Uterus (tissue), 4 donors: ENCODE results near the gene PGLYRP2. TPM values are rescaled to one million over a fixed set of nuclear protein-coding genes. Genes with fewer than 3 reads are reported as not detected.

Experiments used
- DNase-seq, 2 donors: peaks; one replicate each; pipeline ENCODE4 v3.0.0-alpha.2; 2019 to 2020
- H3K27ac ChIP-seq, 2 donors: fragments of 200-600 bp; sonication (generic); 1 replicate in 1 of 2; 2 replicates in 1 of 2; pipeline ENCODE4 v1.5.1; 2016 to 2018
- H3K27me3 ChIP-seq, 2 donors: fragments of 200-600 bp; sonication (generic); one replicate each; pipeline ENCODE4 v1.5.1; 2018 to 2019; ENCODE audit warnings: control low read depth in 1 of 2
- H3K36me3 ChIP-seq, 2 donors: fragments of 200-600 bp; sonication (generic); one replicate each; pipeline ENCODE4 v1.5.1; 2019; ENCODE audit warnings: control low read depth in 1 of 2
- H3K4me1 ChIP-seq, 2 donors: fragments of 200-600 bp; sonication (generic); one replicate each; pipeline ENCODE4 v1.5.1; 2018 to 2019; ENCODE audit warnings: control low read depth in 1 of 2
- H3K4me3 ChIP-seq, 2 donors: fragments of 200-600 bp; sonication (generic); 1 replicate in 1 of 2; 2 replicates in 1 of 2; pipeline ENCODE4 v1.5.1; 2018 to 2019; ENCODE audit warnings: mild to moderate bottlenecking in 1 of 2
- H3K9me3 ChIP-seq, 2 donors: fragments of 200-600 bp; sonication (generic); one replicate each; pipeline ENCODE4 v1.5.1; 2019; ENCODE audit warnings: control low read depth in 1 of 2
- POLR2A ChIP-seq, 2 donors: fragments of 450-650 bp; IDR thresholded peaks; one replicate each; pipeline ENCODE4 v1.6.1; 2016; ENCODE audit warnings: antibody characterized with exemption in 2 of 2, mild to moderate bottlenecking in 1 of 2, moderate library complexity in 1 of 2
- intact Hi-C: fragments of 100-400 bp; cut with DNase I; formaldehyde crosslinking; loops from one replicate; pipeline ENCODE4 v1.15.1; 2023; ENCODE audit warnings: low total_unique reads
- total RNA-seq, 4 donors: library from RNA; depleted of rRNA in 3 of 4; stranded (reverse); fragments of >200 nt in 3 of 4; gene quantifications; one replicate each; pipeline versions ENCODE4 v1.1.0 to v1.2.4, GENCODE V29; 2014 to 2023
- TF ChIP-seq, protein P1 (sequence below), 4 experiments: fragments of 200-600 bp in 2 of 4; fragments of 450-650 bp in 2 of 4; sonication (generic) in 2 of 4; IDR thresholded peaks; one replicate each; pipeline ENCODE4 v1.5.1; 2016 to 2019; ENCODE audit warnings: antibody characterized with exemption in 4 of 4, mild to moderate bottlenecking in 2 of 4, moderate library complexity in 1 of 4
- donor health status: DM: yes; HTN: yes; CAD: no.

The PGLYRP2 gene, protein sequence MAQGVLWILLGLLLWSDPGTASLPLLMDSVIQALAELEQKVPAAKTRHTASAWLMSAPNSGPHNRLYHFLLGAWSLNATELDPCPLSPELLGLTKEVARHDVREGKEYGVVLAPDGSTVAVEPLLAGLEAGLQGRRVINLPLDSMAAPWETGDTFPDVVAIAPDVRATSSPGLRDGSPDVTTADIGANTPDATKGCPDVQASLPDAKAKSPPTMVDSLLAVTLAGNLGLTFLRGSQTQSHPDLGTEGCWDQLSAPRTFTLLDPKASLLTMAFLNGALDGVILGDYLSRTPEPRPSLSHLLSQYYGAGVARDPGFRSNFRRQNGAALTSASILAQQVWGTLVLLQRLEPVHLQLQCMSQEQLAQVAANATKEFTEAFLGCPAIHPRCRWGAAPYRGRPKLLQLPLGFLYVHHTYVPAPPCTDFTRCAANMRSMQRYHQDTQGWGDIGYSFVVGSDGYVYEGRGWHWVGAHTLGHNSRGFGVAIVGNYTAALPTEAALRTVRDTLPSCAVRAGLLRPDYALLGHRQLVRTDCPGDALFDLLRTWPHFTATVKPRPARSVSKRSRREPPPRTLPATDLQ
- not detected for total RNA-seq

DNA sequence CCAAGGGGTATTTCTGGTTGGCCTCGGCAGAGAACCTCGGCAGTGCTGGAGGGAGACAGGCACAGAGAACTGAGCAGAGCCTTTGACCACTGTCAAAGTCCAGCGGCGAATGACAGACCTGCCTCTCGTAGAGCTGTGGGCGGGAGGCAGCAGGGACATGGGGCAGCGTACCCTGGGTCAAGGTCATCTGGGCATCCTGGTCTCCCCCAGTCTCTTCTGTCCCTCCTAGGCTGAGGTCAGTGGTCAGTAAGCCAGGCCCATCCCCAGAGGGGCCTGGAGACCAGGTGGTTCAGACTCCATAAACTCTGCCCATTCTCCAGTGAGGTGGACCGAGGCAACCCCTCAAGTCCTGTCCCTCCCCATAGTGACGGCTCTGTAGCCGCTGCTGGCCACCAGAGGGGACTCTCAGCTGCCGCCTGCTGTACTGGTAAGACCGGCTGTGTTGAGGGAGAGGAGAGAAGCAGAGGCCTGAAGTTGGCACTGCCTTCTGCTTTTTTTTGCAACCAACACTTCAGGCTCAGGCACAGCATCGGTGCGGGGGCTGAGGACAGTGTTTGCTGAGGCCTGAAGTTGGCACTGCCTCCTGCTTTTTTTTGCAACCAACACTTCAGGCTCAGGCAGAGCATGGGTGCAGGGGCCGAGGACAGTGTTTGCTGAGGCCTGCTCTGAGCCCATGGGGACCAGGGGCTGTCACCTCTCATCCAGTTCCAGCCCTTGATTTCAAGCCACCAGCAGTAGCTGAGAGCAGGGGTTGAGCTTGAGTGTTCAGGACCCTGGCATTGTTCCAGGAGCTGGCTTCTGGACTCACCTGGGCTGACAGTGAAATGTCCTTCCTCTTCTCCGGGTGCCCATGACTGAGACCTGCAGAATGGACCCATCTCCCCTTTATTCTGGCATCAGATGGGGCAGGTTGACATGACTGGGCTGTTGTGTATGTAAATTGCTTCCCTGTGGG is at the start of gene PGLYRP2:
TSS of gene PGLYRP2 (minus strand) at position 111 of the 955 bp plus-strand sequence. CDS start 130 bp downstream, outside the sequence.
- no peak within 1 kb of the TSS for H3K27ac ChIP-seq
- intact Hi-C loops: no loop called here

DNA sequence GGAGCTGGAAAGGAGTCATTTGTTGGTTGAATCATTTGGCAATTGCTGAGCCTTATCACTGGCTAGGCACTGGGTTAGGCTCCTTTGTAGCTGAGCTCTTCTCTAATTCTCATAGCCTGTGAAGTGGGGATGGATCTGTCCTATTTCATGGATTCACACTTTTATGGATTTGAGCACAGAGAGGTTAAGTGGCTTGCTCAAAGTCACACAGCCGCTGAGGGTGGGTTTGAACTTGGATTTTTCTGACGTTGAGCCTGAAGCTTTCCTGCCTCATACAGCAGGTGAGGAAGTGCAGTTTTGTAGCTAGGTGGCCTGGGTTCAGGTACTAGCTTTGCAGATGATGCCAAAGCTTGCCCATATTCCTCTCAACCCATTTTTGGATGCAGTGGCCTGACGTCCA is 48.4 kb upstream of the PGLYRP2 start:
- no peak overlapping the region for H3K27ac ChIP-seq
- no peak for TF ChIP-seq POLR2A (IDR thresholded peaks at IDR 0.05)
- TF ChIP-seq, protein P1, sequence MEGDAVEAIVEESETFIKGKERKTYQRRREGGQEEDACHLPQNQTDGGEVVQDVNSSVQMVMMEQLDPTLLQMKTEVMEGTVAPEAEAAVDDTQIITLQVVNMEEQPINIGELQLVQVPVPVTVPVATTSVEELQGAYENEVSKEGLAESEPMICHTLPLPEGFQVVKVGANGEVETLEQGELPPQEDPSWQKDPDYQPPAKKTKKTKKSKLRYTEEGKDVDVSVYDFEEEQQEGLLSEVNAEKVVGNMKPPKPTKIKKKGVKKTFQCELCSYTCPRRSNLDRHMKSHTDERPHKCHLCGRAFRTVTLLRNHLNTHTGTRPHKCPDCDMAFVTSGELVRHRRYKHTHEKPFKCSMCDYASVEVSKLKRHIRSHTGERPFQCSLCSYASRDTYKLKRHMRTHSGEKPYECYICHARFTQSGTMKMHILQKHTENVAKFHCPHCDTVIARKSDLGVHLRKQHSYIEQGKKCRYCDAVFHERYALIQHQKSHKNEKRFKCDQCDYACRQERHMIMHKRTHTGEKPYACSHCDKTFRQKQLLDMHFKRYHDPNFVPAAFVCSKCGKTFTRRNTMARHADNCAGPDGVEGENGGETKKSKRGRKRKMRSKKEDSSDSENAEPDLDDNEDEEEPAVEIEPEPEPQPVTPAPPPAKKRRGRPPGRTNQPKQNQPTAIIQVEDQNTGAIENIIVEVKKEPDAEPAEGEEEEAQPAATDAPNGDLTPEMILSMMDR (IDR thresholded peaks at IDR 0.05): no peak
- no peak for DNase-seq
- H3K4me1 ChIP-seq: no peaks in the 10 kb centered on the region
- no peaks in the 10 kb centered on the region for H3K27me3 ChIP-seq
- intact Hi-C loops: no loop called here
- H3K9me3 ChIP-seq: no peaks in the 10 kb centered on the region
- no peak overlapping the region for H3K4me3 ChIP-seq
- no peaks in the 10 kb centered on the region for H3K36me3 ChIP-seq

More for the DNA sequence above, at the start of gene PGLYRP2:
- no peak within 1 kb of the TSS for H3K4me3 ChIP-seq
- H3K27me3 ChIP-seq: no peaks in the 10 kb centered on the region
- TF ChIP-seq POLR2A (IDR thresholded peaks at IDR 0.05): no peak
- TF ChIP-seq, protein P1 (IDR thresholded peaks at IDR 0.05): peak in 3 of 4 experiments; percentile 22 to 30 (median 26)
- H3K9me3 ChIP-seq: no peaks in the 10 kb centered on the region
- no peaks in the 10 kb centered on the region for H3K4me1 ChIP-seq
- no peaks in the 10 kb centered on the region for H3K36me3 ChIP-seq
- no peak for DNase-seq

DNA sequence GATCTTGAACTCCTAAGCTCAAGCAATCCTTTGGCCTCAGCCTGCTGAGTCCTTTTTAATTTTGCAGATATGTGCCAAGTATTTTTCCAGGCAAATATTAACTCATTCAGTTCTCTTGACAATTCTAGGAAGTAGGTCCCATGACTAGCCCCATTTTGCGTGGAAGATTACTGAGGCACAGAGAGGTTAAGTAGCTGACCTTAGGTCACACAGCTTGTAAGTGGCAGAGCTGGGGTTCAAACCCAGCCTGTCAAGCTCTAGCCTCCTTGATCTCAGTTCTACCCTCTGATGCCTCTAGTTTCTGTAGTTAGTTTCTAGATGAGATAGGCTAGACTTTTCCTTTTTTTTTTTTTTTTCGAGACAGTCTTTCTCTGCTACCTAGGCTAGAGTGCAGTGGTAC is 47.1 kb upstream of the PGLYRP2 start:
- Histone ChIP-seq H3K27me3 (no peaks in the 10 kb centered on the region), H3K9me3 (no peaks in the 10 kb centered on the region), H3K36me3 (no peaks in the 10 kb centered on the region), H3K4me1 (no peaks in the 10 kb centered on the region), H3K27ac (no peak overlapping the region), H3K4me3 (no peak overlapping the region)
- DNase-seq: no peak
- intact Hi-C loops: no loop called here
- no peak for TF ChIP-seq POLR2A (IDR thresholded peaks at IDR 0.05)
- TF ChIP-seq, protein P1 (IDR thresholded peaks at IDR 0.05): no peak

DNA sequence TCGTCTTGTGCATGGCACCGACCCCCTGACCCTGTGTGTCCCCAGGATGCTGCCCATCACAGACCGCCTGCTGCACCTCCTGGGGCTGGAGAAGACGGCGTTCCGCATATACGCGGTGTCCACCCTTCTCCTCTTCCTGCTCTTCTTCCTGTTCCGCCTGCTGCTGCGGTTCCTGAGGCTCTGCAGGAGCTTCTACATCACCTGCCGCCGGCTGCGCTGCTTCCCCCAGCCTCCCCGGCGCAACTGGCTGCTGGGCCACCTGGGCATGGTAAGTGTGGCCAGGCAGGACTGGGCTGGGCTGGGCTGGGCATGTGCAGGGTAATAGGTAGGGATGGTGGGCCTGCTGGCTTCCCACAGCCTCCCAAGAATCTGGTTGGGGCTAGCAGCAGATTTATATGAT is 46.0 kb upstream of the PGLYRP2 start:
- no peak for DNase-seq
- no peak overlapping the region for H3K4me3 ChIP-seq
- H3K36me3 ChIP-seq: no peaks in the 10 kb centered on the region
- H3K27ac ChIP-seq: no peak overlapping the region
- TF ChIP-seq POLR2A (IDR thresholded peaks at IDR 0.05): no peak
- TF ChIP-seq, protein P1 (IDR thresholded peaks at IDR 0.05): no peak
- intact Hi-C loops: no loop called here
- H3K9me3 ChIP-seq: no peaks in the 10 kb centered on the region
- H3K4me1 ChIP-seq: no peaks in the 10 kb centered on the region
- no peaks in the 10 kb centered on the region for H3K27me3 ChIP-seq
